ENCODE results near the gene MYO1E. TPM values are rescaled to one million over a fixed set of nuclear protein-coding genes. Genes with fewer than 3 reads are reported as not detected.

MYO1E gene
- total RNA-seq, 1 experiment from 2014 or later, result 68.8 TPM

- H3K9me2 ChIP-seq (replicated peaks; ENCODE audit: low read length), result no peaks in the 10 kb centered on the region
- H3K27me3 ChIP-seq (ENCODE audit: low read length), result no peaks in the 10 kb centered on the region
- no peak for ATAC-seq
- peaks cover 89% of the 10 kb centered on the region for H3K79me2 ChIP-seq (ENCODE audit: low read length)
- peaks cover 8% of the 10 kb centered on the region; the same call in 1 of the 2 replicates for H4K20me1 ChIP-seq (ENCODE audit: low read length)
- H3K27ac ChIP-seq (ENCODE audit: low read length), result no peak overlapping the region
- no peaks in the 10 kb centered on the region for H3K9me3 ChIP-seq (ENCODE audit: low read length)
- no peak overlapping the region for H2AFZ ChIP-seq (ENCODE audit: low read length)
- H3K9ac ChIP-seq (ENCODE audit: low read length), result no peak overlapping the region
- no TSS peak for BruUV-seq (replicated peaks)
- H3K4me1 ChIP-seq (ENCODE audit: insufficient read depth, low read length), result peaks cover 50% of the 10 kb centered on the region
- no peak overlapping the region for H3K4me3 ChIP-seq (ENCODE audit: low read length)
- CTCF ChIA-PET, result no interaction called here
- POLR2A ChIA-PET (ENCODE audit: unreplicated experiment), result no interaction called here
- H3K36me3 ChIP-seq (ENCODE audit: low read depth, low read length), result no peaks in the 10 kb centered on the region
- intact Hi-C loops (cut with micrococcal nuclease), result no loop called here
- no peak for TF ChIP-seq EZH2 (IDR thresholded peaks at IDR 0.05; ENCODE audit: low read length, unreplicated experiment)
- TF ChIP-seq EZH2phosphoT487 (IDR thresholded peaks at IDR 0.05; ENCODE audit: borderline replicate concordance, low read length), result no peak
- no peak for TF ChIP-seq CTCF (conservative IDR thresholded peaks at IDR 0.05; ENCODE audit: low read depth, low read length)
- H3F3A ChIP-seq (ENCODE audit: low read length, unreplicated experiment), result peaks cover 6% of the 10 kb centered on the region
- no peak overlapping the region for H3K4me2 ChIP-seq (ENCODE audit: low read length)
- no peak for DNase-seq
Observed at GRCh38 chr15:59312205-59312604, 60.5 kb downstream of the MYO1E start.

- no peak for TF ChIP-seq EZH2 (IDR thresholded peaks at IDR 0.05; ENCODE audit: low read length, unreplicated experiment)
- TF ChIP-seq CTCF (conservative IDR thresholded peaks at IDR 0.05; ENCODE audit: low read depth, low read length), result no peak
- no peak for TF ChIP-seq EZH2phosphoT487 (IDR thresholded peaks at IDR 0.05; ENCODE audit: borderline replicate concordance, low read length)
- Histone ChIP-seq H3K79me2 (ENCODE audit: low read length) (peaks cover 87% of the 10 kb centered on the region), H4K20me1 (ENCODE audit: low read length) (peaks cover 8% of the 10 kb centered on the region; the same call in 1 of the 2 replicates), H3K9ac (ENCODE audit: low read length) (no peak overlapping the region), H3K9me3 (ENCODE audit: low read length) (no peaks in the 10 kb centered on the region), H3K27ac (ENCODE audit: low read length) (no peak overlapping the region), H3F3A (ENCODE audit: low read length, unreplicated experiment) (peaks cover under 1% of the 10 kb centered on the region), H3K36me3 (ENCODE audit: low read depth, low read length) (no peaks in the 10 kb centered on the region), H3K27me3 (ENCODE audit: low read length) (no peaks in the 10 kb centered on the region), H3K4me1 (ENCODE audit: insufficient read depth, low read length) (peaks cover 50% of the 10 kb centered on the region), H2AFZ (ENCODE audit: low read length) (no peak overlapping the region), H3K9me2 (replicated peaks; ENCODE audit: low read length) (no peaks in the 10 kb centered on the region), H3K4me3 (ENCODE audit: low read length) (no peak overlapping the region), H3K4me2 (ENCODE audit: low read length) (no peak overlapping the region)
- ChIA-PET CTCF (no interaction called here), POLR2A (ENCODE audit: unreplicated experiment) (no interaction called here)
- DNase-seq (no peak), ATAC-seq (no peak)
- intact Hi-C loops (cut with micrococcal nuclease), result no loop called here
- no TSS peak for BruUV-seq (replicated peaks)
Observed at GRCh38 chr15:59311195-59311594, 61.5 kb downstream of the MYO1E start.

GRCh38 chr15:59309405-59309804 is 63.3 kb downstream of the MYO1E start:
- ChIA-PET CTCF (interaction anchor here (0.6 kb wide), 1 partner anchor 159 kb away, joined by 4 read pairs; no protein-coding TSS in a partner anchor), POLR2A (ENCODE audit: unreplicated experiment) (no interaction called here)
- no peak overlapping the region for H3K9ac ChIP-seq (ENCODE audit: low read length)
- peaks cover 3% of the 10 kb centered on the region; the same call in 1 of the 2 replicates for H4K20me1 ChIP-seq (ENCODE audit: low read length)
- peaks cover 12% of the 10 kb centered on the region for H3F3A ChIP-seq (ENCODE audit: low read length, unreplicated experiment)
- no TSS peak for BruUV-seq (replicated peaks)
- H3K27me3 ChIP-seq (ENCODE audit: low read length), result no peaks in the 10 kb centered on the region
- no peak overlapping the region for H3K4me2 ChIP-seq (ENCODE audit: low read length)
- no peaks in the 10 kb centered on the region for H3K9me2 ChIP-seq (replicated peaks; ENCODE audit: low read length)
- no peaks in the 10 kb centered on the region for H3K36me3 ChIP-seq (ENCODE audit: low read depth, low read length)
- peaks cover 82% of the 10 kb centered on the region for H3K79me2 ChIP-seq (ENCODE audit: low read length)
- peaks cover 49% of the 10 kb centered on the region for H3K4me1 ChIP-seq (ENCODE audit: insufficient read depth, low read length)
- no peak for DNase-seq
- intact Hi-C loops (cut with micrococcal nuclease), result loop anchor here (10.0 kb wide), 1 partner anchor 135 kb away; no protein-coding TSS in a partner anchor
- no peak for ATAC-seq
- no peak overlapping the region for H3K4me3 ChIP-seq (ENCODE audit: low read length)
- H2AFZ ChIP-seq (ENCODE audit: low read length), result no peak overlapping the region
- H3K27ac ChIP-seq (ENCODE audit: low read length), result no peak overlapping the region
- no peaks in the 10 kb centered on the region for H3K9me3 ChIP-seq (ENCODE audit: low read length)
- no peak for TF ChIP-seq EZH2 (IDR thresholded peaks at IDR 0.05; ENCODE audit: low read length, unreplicated experiment)
- TF ChIP-seq EZH2phosphoT487 (IDR thresholded peaks at IDR 0.05; ENCODE audit: borderline replicate concordance, low read length), result no peak
- no peak for TF ChIP-seq CTCF (conservative IDR thresholded peaks at IDR 0.05; ENCODE audit: low read depth, low read length)
